ENCODE data around the gene PTPRG.

PTPRG gene

DNA sequence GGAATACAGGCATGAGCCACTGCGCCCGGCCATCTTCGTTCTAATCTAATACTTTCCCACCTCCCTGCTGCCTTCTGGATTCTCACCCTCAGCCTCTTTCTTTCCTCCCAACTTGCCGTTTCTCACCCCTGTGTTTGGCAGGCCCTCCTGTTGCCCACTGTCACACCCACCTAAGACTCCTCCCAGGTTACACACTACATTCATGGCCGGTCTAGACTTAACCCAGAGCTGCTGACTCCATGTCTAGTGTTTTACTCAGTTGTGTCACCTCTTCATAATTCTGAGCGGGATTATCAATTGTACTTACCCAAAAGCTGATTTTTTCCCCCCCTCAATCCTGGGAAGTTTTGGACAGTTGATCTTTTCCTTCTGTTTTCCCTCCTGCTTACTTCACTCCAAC lies 588.2 kb downstream of the PTPRG start:
- Histone ChIP-seq H4K20me1 (ENCODE audit: control insufficient read depth, insufficient read depth, low read depth, low read length) (no peaks in the 10 kb centered on the region), H3F3A (ENCODE audit: control insufficient read depth, insufficient read depth) (no peaks in the 10 kb centered on the region), H3K36me3 (ENCODE audit: control insufficient read depth, low read length) (no peaks in the 10 kb centered on the region), H3K9me2 (replicated peaks; ENCODE audit: control insufficient read depth, low read length) (no peaks in the 10 kb centered on the region), H3K9me3 (ENCODE audit: control insufficient read depth, insufficient read depth, low read length) (no peaks in the 10 kb centered on the region), H3K4me2 (ENCODE audit: low read length) (no peak overlapping the region), H3K4me1 (ENCODE audit: control insufficient read depth, low read length) (no peaks in the 10 kb centered on the region), H3K27me3 (ENCODE audit: control insufficient read depth, low read length) (no peaks in the 10 kb centered on the region), H3K4me3 (ENCODE audit: low read length) (no peak overlapping the region), H3K79me2 (ENCODE audit: control insufficient read depth, low read length) (no peaks in the 10 kb centered on the region), H3K27ac (ENCODE audit: low read depth, low read length) (no peak overlapping the region)
- TF ChIP-seq EZH2phosphoT487 (IDR thresholded peaks at IDR 0.05; ENCODE audit: borderline replicate concordance, low read length), result no peak
- no peak for TF ChIP-seq CTCF (IDR thresholded peaks at IDR 0.05; ENCODE audit: low read depth, low read length, poor library complexity, severe bottlenecking)

DNA sequence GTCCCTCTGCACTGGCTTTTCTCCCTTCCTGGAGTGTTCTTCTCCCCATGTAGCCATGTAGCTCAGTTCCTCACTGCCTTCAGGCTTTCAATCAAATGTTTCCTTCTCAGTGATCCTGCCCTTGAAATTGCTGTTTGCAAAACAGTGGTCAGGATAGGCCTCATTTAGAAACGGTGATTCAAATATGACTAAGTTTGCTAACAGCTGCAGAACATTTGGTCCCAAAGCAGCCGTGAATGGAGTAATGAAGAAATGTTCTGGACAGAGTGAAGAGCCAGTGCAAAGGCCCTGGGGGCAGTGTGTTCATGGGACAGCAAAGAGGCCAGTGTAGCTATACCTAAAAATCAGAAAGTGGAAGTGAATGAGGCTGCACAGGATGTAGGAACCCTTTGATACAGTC lies 588.6 kb downstream of the PTPRG start:
- Histone ChIP-seq H3K4me1 (ENCODE audit: control insufficient read depth, low read length) (no peaks in the 10 kb centered on the region), H3K4me2 (ENCODE audit: low read length) (no peak overlapping the region), H3K27ac (ENCODE audit: low read depth, low read length) (no peak overlapping the region), H3K9me2 (replicated peaks; ENCODE audit: control insufficient read depth, low read length) (no peaks in the 10 kb centered on the region), H4K20me1 (ENCODE audit: control insufficient read depth, insufficient read depth, low read depth, low read length) (no peaks in the 10 kb centered on the region), H3F3A (ENCODE audit: control insufficient read depth, insufficient read depth) (no peaks in the 10 kb centered on the region), H3K79me2 (ENCODE audit: control insufficient read depth, low read length) (no peaks in the 10 kb centered on the region), H3K27me3 (ENCODE audit: control insufficient read depth, low read length) (no peaks in the 10 kb centered on the region), H3K4me3 (ENCODE audit: low read length) (no peak overlapping the region), H3K36me3 (ENCODE audit: control insufficient read depth, low read length) (no peaks in the 10 kb centered on the region), H3K9me3 (ENCODE audit: control insufficient read depth, insufficient read depth, low read length) (no peaks in the 10 kb centered on the region)
- no peak for TF ChIP-seq EZH2phosphoT487 (IDR thresholded peaks at IDR 0.05; ENCODE audit: borderline replicate concordance, low read length)
- TF ChIP-seq CTCF (IDR thresholded peaks at IDR 0.05; ENCODE audit: low read depth, low read length, poor library complexity, severe bottlenecking), result no peak

GRCh38 chr3:62151591-62151990 lies 590.2 kb downstream of the PTPRG start:
- Histone ChIP-seq H3K4me2 (ENCODE audit: low read length) (no peak overlapping the region), H3K4me3 (ENCODE audit: low read length) (no peak overlapping the region), H3K9me2 (replicated peaks; ENCODE audit: control insufficient read depth, low read length) (no peaks in the 10 kb centered on the region), H3K9me3 (ENCODE audit: control insufficient read depth, insufficient read depth, low read length) (no peaks in the 10 kb centered on the region), H3K27me3 (ENCODE audit: control insufficient read depth, low read length) (no peaks in the 10 kb centered on the region), H4K20me1 (ENCODE audit: control insufficient read depth, insufficient read depth, low read depth, low read length) (no peaks in the 10 kb centered on the region), H3K79me2 (ENCODE audit: control insufficient read depth, low read length) (no peaks in the 10 kb centered on the region), H3K27ac (ENCODE audit: low read depth, low read length) (no peak overlapping the region), H3F3A (ENCODE audit: control insufficient read depth, insufficient read depth) (no peaks in the 10 kb centered on the region), H3K36me3 (ENCODE audit: control insufficient read depth, low read length) (no peaks in the 10 kb centered on the region), H3K4me1 (ENCODE audit: control insufficient read depth, low read length) (no peaks in the 10 kb centered on the region)
- TF ChIP-seq CTCF (IDR thresholded peaks at IDR 0.05; ENCODE audit: low read depth, low read length, poor library complexity, severe bottlenecking) (no peak), EZH2phosphoT487 (IDR thresholded peaks at IDR 0.05; ENCODE audit: borderline replicate concordance, low read length) (no peak)

GRCh38 chr3:62153231-62153630 lies 591.9 kb downstream of the PTPRG start:
- Histone ChIP-seq H3K9me3 (ENCODE audit: control insufficient read depth, insufficient read depth, low read length) (no peaks in the 10 kb centered on the region), H3F3A (ENCODE audit: control insufficient read depth, insufficient read depth) (no peaks in the 10 kb centered on the region), H4K20me1 (ENCODE audit: control insufficient read depth, insufficient read depth, low read depth, low read length) (no peaks in the 10 kb centered on the region), H3K4me3 (ENCODE audit: low read length) (no peak overlapping the region), H3K27me3 (ENCODE audit: control insufficient read depth, low read length) (no peaks in the 10 kb centered on the region), H3K36me3 (ENCODE audit: control insufficient read depth, low read length) (no peaks in the 10 kb centered on the region), H3K27ac (ENCODE audit: low read depth, low read length) (no peak overlapping the region), H3K4me2 (ENCODE audit: low read length) (no peak overlapping the region), H3K79me2 (ENCODE audit: control insufficient read depth, low read length) (no peaks in the 10 kb centered on the region), H3K9me2 (replicated peaks; ENCODE audit: control insufficient read depth, low read length) (no peaks in the 10 kb centered on the region), H3K4me1 (ENCODE audit: control insufficient read depth, low read length) (no peaks in the 10 kb centered on the region)
- TF ChIP-seq EZH2phosphoT487 (IDR thresholded peaks at IDR 0.05; ENCODE audit: borderline replicate concordance, low read length) (no peak), CTCF (IDR thresholded peaks at IDR 0.05; ENCODE audit: low read depth, low read length, poor library complexity, severe bottlenecking) (no peak)

All from DOHH2 (cell line).